Muscle of leg (tissue), 11 donors: ENCODE data around the gene OMA1. TPM values are rescaled to one million over a fixed set of nuclear protein-coding genes. Genes with fewer than 3 reads are reported as not detected.
A peak's percentile ranks its signal among the peaks of the same experiment; 100 is the strongest.

ENCODE experiments used
- DNase-seq: peaks from one replicate; pipeline ENCODE4 v3.0.0; 2013
- H3K27ac ChIP-seq: one replicate; pipeline ENCODE4 v1.5.1; 2013; ENCODE audit warnings: mild to moderate bottlenecking, low read length, control low read depth
- H3K27me3 ChIP-seq: one replicate; pipeline ENCODE4 v1.6.1; 2013; ENCODE audit warnings: low read length; ENCODE audit not compliant: control insufficient read depth, insufficient read depth
- H3K36me3 ChIP-seq: one replicate; pipeline ENCODE4 v1.6.1; 2013; ENCODE audit warnings: low read length; ENCODE audit not compliant: control insufficient read depth, insufficient read depth
- H3K4me1 ChIP-seq: one replicate; pipeline ENCODE4 v1.6.1; 2013; ENCODE audit warnings: low read length; ENCODE audit not compliant: control insufficient read depth, insufficient read depth
- H3K4me3 ChIP-seq: one replicate; pipeline ENCODE4 v1.5.1; 2013; ENCODE audit warnings: low read length, control low read depth
- H3K9me3 ChIP-seq: replicated peaks from 2 replicates; pipeline ENCODE4 v1.6.1; 2013; ENCODE audit warnings: low read depth, low read length; ENCODE audit not compliant: control insufficient read depth
- WGBS: methylation state at CpG from one replicate; pipeline ENCODE4 v1.1.5; 2013; ENCODE audit warnings: missing lambda C conversion rate; ENCODE audit not compliant: insufficient coverage; 5-methylcytosine and 5-hydroxymethylcytosine counted together
- polyA plus RNA-seq, 8 donors: library from polyadenylated mRNA; unstranded; fragments of 120-200 nt; gene quantifications; one replicate each; pipeline versions ENCODE4 v1.2.1 to v1.2.3, GENCODE V29; 2013; ENCODE audit warnings: inconsistent platforms in 1 of 8, low replicate concordance in 1 of 8; ENCODE audit not compliant: insufficient read length in 8 of 8, insufficient read depth in 1 of 8
- total RNA-seq: library from RNA; stranded (reverse); fragments of 120-200 nt; gene quantifications from one replicate; pipeline ENCODE4 v1.2.4, GENCODE V29; 2013

Gene OMA1
- total and polyA plus RNA-seq, 9 donors: 9.3 to 28.6 (median 17.4) TPM

DNA sequence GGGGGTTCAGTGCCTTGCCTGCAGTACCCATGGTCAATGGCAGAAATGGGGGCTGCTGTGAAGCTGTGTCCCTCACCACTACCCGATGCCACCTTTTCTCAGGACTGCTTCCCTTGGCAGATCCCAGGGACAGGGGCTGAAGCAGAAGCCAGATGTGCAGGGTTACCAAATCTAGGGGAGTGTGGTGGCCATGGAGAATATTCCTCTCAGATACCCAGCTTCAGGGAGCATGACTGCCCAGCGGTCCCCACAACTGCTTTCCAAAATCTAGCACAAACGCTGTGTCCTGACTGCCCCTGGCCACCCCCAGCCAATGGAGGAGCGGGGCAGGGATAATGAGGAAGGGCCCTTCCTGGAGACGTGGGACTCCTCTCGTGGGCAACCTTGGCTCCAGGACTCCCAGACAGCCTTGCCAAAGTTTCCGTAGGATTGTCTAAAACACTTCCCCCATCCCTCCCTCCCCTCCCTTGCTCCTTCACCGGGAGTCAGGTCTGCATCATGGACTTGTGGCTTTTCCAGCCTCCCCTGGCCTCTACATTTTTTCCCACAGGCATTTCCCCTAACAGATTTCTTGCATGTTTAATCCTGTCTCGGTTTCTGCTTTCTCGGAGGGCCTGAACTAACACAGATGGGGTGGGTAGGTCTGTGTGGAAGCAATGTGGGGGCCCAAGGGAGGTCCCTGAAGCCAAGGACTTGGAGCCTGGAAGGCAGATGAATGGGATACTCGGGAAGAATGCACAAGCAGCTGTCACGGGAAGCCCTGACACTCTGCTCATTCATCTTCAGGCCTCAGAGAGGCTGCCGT, 80.5 kb downstream of the OMA1 start:
- peak; percentile 17 for DNase-seq
- WGBS: 18% methylated on average over 7 of the region's 13 CpGs

DNA sequence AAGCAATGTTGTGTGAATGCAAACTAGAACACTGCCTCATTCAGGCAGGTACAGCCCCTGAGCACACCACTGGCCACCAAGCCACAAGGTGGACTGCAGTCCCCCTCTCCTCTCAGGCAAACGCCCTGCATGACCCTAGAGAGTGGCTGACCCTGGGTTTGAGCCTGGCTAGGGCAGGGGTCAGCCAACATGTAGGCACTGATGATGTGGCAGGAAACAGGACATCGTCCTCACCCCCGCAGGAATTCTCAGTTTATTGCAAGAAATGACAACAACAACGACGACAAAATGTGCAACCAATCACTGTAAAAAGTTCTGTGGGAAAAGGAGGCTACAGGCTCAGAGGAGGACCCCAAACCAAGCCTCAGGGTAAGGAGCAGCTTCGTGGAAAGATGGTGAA, 81.3 kb downstream of the OMA1 start:
- Histone ChIP-seq H3K9me3 (no peaks in the 10 kb centered on the region), H3K4me3 (no peak overlapping the region), H3K27me3 (no peaks in the 10 kb centered on the region), H3K27ac (no peak overlapping the region), H3K4me1 (no peaks in the 10 kb centered on the region), H3K36me3 (no peaks in the 10 kb centered on the region)
- no peak for DNase-seq
- WGBS: 74% methylated on average over 5 of the region's 6 CpGs

More for the DNA sequence above, 80.5 kb downstream of the OMA1 start:
- H3K4me1 ChIP-seq: no peaks in the 10 kb centered on the region
- no peaks in the 10 kb centered on the region for H3K27me3 ChIP-seq
- no peaks in the 10 kb centered on the region for H3K36me3 ChIP-seq
- no peaks in the 10 kb centered on the region for H3K9me3 ChIP-seq
- H3K4me3 ChIP-seq: no peak overlapping the region
- H3K27ac ChIP-seq: no peak overlapping the region

DNA sequence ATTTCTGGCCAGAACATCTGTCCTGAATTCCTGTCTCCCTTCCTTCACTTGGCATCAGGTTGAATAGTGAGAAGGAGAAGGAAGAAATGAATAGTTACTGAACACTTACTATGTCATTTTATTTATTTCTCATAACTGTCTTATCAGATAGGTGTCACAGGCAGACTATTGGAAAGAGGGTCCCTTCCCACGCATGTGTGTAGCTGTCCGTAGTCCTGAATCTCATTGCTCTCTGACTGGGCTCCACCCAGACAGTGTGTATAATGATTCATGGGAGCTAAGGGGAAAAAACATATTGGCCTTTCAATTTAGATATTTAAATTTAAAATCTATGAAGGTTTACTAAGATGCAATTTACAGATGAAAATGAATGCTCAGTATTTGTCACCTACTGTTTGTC, 86.1 kb downstream of the OMA1 start:
- Histone ChIP-seq H3K4me1 (no peaks in the 10 kb centered on the region), H3K27me3 (no peaks in the 10 kb centered on the region), H3K4me3 (no peak overlapping the region), H3K36me3 (no peaks in the 10 kb centered on the region), H3K27ac (no peak overlapping the region), H3K9me3 (no peaks in the 10 kb centered on the region)
- DNase-seq: peak; percentile 37
- WGBS: no CpG with 5 or more reads among the region's 2 CpGs

DNA sequence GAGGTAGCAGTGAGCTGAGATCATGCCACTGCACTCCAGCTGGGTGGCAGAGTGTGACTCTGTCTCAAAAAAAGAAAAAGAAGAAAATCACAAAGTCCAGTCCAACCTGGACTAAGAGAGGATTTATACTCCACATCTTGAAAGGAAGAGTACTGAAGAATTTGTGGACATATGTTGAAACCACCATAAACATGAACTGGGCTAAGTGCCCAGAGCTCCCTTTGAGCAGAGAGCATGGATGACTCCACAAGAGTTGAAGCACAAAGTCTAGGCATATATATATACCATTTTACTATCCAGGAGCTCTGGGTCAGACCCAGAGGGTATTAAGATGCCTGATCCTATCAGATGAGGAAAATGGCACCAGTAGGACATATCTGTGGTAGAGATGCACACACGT, 86.6 kb downstream of the OMA1 start:
- H3K4me1 ChIP-seq: no peaks in the 10 kb centered on the region
- no CpG with 5 or more reads among the region's 1 CpG for WGBS
- DNase-seq: no peak
- H3K9me3 ChIP-seq: no peaks in the 10 kb centered on the region
- H3K27ac ChIP-seq: no peak overlapping the region
- H3K27me3 ChIP-seq: no peaks in the 10 kb centered on the region
- H3K4me3 ChIP-seq: no peak overlapping the region
- H3K36me3 ChIP-seq: no peaks in the 10 kb centered on the region

DNA sequence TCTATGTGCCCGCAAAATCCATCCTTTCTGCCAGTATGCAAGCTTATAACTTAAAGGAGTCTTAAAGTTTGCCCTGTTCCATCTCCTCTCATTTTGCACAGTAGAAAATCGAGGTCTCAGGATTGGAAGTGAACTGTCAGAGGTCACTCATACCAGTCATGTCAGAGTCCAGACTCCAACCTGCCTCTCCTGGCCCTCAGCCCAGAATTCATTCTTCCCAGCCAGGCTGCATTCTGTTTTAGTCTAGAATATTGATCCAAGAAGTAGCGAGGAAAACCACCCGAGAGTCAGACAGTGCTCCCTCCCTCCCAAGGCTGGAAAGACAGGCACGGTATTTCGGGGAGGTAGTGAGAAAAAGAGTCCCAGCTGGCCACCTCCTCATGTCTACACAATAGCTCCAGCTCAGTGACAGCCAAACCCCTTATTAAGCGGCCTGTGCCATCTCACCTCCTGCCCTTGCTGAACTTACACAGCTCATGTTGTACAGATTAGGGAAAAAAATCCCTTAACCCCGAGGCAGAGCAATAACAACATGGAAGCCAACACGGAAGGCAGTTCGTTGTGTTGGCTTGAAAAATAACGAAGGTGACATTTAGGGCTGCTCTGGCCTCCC, 89.4 kb downstream of the OMA1 start:
- DNase-seq: no peak
- Histone ChIP-seq H3K27me3 (no peaks in the 10 kb centered on the region), H3K36me3 (no peaks in the 10 kb centered on the region), H3K27ac (no peak overlapping the region), H3K4me3 (no peak overlapping the region), H3K9me3 (no peaks in the 10 kb centered on the region), H3K4me1 (no peaks in the 10 kb centered on the region)
- no CpG with 5 or more reads among the region's 11 CpGs for WGBS

DNA sequence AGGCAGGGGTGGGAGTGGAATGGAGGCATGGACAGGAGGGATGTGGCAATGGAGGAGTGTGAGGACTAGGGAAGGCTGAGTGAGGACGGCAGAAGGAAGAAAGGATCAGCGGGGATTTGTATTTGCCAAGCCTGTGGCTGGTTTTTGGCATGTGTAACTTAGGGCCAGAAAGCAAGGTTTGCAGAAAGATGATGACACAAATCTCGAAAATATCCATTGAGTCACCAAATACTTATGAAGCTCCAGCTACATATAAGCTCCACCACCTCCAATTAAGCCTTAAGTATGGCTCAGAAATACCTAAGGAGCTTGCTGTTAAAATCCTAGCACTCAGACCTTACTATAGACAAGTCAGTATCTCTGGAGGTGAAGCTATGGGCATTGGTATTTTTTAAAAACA, 90.1 kb downstream of the OMA1 start:
- no peaks in the 10 kb centered on the region for H3K36me3 ChIP-seq
- no peaks in the 10 kb centered on the region for H3K9me3 ChIP-seq
- H3K4me1 ChIP-seq: no peaks in the 10 kb centered on the region
- no peaks in the 10 kb centered on the region for H3K27me3 ChIP-seq
- H3K4me3 ChIP-seq: no peak overlapping the region
- DNase-seq: no peak
- no peak overlapping the region for H3K27ac ChIP-seq
- WGBS: 43% methylated on average over 1 of the region's 3 CpGs

DNA sequence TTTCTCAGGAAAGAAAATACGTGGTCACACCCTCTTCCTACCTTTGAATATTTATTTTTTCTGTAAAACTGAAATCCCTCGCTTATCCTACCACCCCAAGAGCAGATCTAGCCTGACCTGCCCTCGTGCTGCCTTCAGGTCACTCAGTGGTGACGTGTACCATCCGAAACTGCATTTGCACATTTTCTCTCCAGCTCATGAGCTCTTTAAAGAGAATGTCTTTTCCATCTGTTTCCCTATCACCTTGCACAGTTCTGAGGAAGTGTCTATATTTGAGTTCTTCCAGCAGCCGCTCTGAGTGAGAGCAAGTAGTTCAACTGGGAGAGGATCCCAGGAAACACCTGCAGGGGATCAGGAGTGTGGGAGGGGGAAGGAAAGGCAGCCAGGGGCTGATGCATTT, 91.7 kb downstream of the OMA1 start:
- Histone ChIP-seq H3K4me3 (no peak overlapping the region), H3K27ac (no peak overlapping the region), H3K36me3 (no peaks in the 10 kb centered on the region), H3K9me3 (no peaks in the 10 kb centered on the region), H3K4me1 (no peaks in the 10 kb centered on the region), H3K27me3 (no peaks in the 10 kb centered on the region)
- DNase-seq: peak; percentile 33
- 47% methylated on average over 4 of the region's 6 CpGs for WGBS

DNA sequence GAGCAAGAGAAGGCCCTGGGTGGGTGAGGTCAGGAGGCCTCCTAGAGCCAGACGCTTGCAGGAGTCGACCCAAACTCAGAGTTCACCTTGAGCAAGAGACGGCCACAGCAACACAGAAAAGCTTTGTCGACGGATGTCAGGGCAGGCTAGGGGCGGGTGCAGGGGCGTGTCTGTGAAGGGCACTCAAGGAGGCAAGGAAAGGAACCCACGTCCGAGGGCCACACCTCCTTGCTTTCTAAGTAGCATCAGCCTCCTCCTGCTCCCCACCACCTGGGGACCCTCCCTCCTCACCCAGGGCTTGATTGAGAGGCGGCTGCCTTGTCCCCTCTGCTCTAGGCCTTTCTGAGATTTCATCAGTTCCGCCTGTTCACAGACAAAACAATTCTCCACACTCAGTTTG, 92.1 kb downstream of the OMA1 start:
- H3K4me1 ChIP-seq: no peaks in the 10 kb centered on the region
- no peaks in the 10 kb centered on the region for H3K9me3 ChIP-seq
- H3K36me3 ChIP-seq: no peaks in the 10 kb centered on the region
- H3K27ac ChIP-seq: no peak overlapping the region
- H3K27me3 ChIP-seq: no peaks in the 10 kb centered on the region
- H3K4me3 ChIP-seq: no peak overlapping the region
- 55% methylated on average over 7 of the region's 11 CpGs for WGBS
- DNase-seq: no peak

DNA sequence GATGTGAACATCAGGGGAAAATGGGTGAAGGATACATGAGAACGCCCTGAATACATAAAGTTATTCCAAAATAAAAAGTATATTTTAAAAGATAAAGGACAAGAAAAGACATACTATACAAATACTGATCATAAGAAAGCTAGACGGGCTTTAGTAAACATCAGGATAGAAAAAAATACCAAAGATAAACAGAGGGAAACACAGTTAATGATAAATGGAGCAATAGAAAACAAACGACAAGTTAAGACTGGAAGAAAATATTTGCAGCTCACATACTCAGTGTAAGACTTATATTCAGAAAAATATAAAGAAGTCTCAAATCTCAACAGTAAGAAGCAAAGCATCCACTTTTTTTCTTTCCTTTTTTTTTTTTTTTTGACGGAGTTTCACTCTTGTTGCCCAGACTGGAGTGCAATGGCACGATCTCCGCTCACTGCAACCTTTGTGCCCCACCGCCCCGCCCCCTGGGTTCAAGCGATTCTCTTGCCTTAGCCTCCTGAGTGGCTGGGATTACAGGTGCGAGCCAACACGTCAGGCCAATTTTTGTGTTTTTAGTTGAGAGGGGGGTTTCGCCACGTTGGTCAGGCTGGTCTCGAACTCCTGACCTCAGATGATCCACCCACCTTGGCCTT, 94.8 kb downstream of the OMA1 start:
- no peaks in the 10 kb centered on the region for H3K27me3 ChIP-seq
- WGBS: 95% methylated on average over 6 of the region's 14 CpGs

DNA sequence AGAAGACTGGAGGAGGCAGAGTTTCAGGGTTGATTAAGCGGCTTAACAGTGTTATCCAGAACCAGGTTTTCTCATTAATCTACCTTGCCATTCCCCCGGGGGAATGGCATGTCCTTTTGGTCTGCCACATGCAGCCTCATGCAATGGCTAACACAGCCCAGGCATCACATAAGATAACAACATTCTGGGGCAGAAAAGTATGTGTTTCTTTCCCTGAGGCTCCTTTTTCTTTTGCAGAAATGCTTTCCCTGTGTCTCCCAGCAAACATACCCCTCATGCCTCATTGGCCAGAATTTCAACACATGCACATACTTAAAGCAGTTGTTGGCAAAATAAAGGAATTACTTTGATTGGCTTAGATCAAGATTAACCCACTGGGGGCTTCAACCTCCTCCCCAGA, 98.6 kb downstream of the OMA1 start:
- WGBS: no CpG with 5 or more reads among the region's 2 CpGs
- no peak for DNase-seq
- Histone ChIP-seq H3K9me3 (no peaks in the 10 kb centered on the region), H3K4me1 (no peaks in the 10 kb centered on the region), H3K27me3 (no peaks in the 10 kb centered on the region), H3K27ac (no peak overlapping the region), H3K36me3 (no peaks in the 10 kb centered on the region), H3K4me3 (no peak overlapping the region)

More for the DNA sequence above, 94.8 kb downstream of the OMA1 start:
- Histone ChIP-seq H3K4me1 (no peaks in the 10 kb centered on the region), H3K36me3 (no peaks in the 10 kb centered on the region), H3K9me3 (no peaks in the 10 kb centered on the region), H3K4me3 (no peak overlapping the region), H3K27ac (no peak overlapping the region)
- no peak for DNase-seq
